HG03103 (cell line): ENCODE measurements around the gene INPP5A.

Experiments
- ATAC-seq: cut with Tn5 transposase; IDR thresholded peaks from one replicate; pipeline ENCODE4 v1.9.1; 2021; ENCODE audit warnings: low read depth; ENCODE audit not compliant: unreplicated experiment

INPP5A gene

DNA sequence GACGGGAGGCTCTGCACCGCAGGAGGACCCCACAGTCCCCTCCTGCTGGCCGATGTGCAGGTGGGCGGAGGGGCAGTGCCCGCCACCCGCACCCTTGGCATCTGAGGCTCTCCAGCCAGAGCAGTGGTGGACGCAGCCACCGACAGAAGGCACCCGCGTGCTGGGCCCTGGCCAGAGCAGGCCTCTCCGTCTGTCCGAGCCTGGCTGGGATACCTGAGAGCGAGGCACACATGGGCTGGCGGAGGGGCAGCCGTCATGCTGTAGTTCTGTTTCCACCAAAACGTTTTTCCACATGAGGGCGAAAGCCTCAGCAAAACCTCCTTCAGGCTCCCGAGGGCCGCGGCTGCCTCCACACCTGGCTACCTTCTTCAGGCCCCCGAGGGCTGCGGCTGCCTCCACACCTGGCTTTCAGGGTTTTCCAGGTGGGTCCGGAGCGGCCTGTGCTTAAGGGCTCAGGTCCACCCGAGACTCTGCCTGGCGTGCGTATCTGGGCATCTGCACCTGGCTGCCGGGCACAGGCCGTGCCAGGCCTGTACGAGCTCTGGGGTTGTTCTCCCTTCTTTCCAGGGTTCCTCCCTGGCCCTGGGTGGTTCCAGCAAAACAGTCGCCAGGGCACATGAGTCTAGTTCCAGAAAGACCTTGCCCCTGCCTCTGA lies 115.5 kb downstream of the INPP5A start:
- ATAC-seq: no peak

GRCh38 chr10:132653721-132654120 lies 116.1 kb downstream of the INPP5A start:
- no peak for ATAC-seq

DNA sequence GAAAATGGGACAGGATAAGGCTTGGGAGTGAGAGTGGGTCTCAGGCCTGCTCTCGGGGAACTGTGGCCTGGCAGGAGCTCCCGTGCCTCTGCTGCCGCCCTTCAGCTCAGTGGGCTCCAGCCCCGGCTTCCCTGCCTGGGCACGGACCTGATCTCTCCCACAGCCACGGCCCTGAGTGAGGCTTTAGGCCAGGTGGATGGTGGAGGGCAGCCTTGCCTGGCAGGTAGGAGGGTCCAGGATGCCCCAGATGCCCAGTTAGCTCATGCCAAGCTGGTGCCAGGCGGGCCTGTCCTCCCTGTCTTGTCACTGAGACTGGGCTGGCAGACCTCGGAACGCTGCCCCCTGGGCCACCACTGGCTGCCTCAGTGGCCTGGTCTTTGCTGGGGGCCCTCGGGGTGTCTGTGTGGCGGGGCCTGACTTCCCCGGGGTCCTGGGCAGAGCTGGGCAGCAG lies 116.6 kb downstream of the INPP5A start:
- ATAC-seq: no peak

- ATAC-seq: no peak
Measured at GRCh38 chr10:132654708-132655661, 117.4 kb downstream of the INPP5A start.

- ATAC-seq: no peak
Measured at GRCh38 chr10:132655735-132656134, 118.1 kb downstream of the INPP5A start.

- ATAC-seq: no peak
Measured at GRCh38 chr10:132656283-132657126, 118.9 kb downstream of the INPP5A start.

GRCh38 chr10:132657127-132657706 lies 119.6 kb downstream of the INPP5A start:
- ATAC-seq: no peak

- ATAC-seq: no peak
Measured at GRCh38 chr10:132657748-132658147, 120.2 kb downstream of the INPP5A start.

- ATAC-seq: no peak
Measured at GRCh38 chr10:132658546-132659205, 121.1 kb downstream of the INPP5A start.

DNA sequence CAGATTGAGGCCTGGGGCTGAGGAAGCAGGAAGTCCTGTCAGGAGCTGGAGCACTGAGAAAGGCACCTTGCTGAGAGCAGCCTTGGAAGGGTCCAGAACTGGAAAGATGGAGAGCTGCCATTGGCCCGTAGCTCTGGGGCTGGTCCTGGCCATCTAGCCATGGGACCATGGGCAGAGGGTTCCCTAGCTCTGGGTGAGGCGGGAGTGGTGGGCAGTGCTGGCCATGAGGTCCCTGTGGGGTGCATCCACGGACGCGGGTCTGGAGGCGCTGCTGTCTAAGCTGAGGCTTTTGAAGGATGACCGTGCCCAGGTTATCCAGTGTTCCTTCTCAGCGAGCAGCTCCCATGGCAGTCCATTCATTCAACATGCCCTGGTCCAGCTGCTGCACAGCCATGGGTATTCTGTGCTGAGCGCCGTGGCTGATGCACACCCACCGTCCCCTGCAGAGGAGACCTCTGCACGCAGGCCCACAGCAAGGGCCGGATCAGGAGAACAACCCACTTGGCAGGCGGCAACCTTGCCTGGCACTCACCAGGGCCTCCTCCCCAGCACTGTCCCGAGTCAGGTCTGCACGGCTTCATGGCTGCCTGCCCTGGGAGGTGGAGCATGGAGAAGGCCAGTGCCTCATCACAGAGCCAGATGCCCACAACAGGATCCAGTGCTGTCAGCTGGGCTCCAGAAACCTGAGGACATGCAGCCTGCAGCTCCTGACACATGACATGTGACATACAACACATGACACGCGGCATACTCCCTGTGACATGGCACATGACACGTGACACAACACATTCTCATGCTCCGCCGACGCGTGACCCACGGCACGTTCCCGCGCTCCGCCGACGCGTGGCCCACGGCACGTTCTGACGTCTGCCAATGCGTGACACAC lies 121.9 kb downstream of the INPP5A start:
- ATAC-seq: no peak

- ATAC-seq: no peak
Measured at GRCh38 chr10:132660385-132660784, 122.8 kb downstream of the INPP5A start.

DNA sequence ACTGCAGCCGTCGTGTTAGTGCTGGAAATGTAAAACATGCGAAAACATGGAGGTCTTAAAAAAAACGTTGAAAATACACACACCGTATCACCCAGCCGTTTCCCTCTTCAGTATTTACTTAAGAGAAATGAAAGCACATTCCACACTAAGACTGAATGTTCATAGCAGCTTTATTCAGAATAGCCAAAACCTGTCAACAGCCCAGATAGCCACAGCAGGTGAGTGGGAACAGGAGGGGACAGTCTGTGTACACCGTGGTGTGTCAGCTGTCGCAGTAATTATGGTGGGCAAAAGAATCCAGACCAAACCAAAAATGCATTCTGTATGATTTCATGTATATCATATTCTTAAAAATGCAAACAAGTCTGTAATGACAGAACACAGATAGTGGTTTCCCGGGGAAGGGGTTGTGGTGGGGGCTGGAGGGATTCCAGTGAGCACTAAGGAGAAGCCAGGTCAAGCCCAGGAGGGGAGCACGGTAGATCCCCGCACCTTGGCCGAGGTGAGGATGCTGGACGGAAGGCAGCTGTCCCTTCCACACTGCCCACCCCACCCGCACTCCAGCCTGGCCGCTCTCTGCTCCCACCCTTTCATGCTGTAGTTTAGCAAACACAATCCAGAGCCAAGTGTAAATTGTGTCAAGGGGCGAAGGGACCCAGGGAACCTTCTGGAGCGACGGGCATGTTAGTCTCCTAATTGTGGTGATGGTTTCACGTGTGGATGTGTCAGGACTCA lies 124.8 kb downstream of the INPP5A start:
- ATAC-seq: no peak

GRCh38 chr10:132663666-132664365 lies 126.2 kb downstream of the INPP5A start:
- ATAC-seq: no peak

DNA sequence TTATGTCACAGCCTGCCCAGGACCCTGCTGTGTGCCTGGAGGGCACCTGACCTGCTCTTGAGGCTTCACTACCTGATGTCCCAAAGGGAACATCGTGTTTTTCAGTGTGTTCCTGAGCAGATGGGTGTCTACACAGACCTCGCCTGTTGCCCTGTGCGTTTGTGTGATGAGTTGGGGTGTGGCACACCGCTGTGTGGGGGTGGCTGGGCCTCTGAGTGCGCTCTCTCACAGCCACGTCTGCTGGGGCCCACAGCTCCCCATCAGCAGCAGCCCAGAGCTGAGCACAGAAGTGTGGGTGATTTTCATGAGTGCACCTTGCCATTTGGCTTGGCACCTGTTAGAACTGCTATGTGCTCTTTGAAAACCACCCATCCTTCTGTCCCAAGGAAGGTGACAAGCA lies 126.8 kb downstream of the INPP5A start:
- ATAC-seq: no peak

GRCh38 chr10:132664883-132665282 lies 127.3 kb downstream of the INPP5A start:
- no peak for ATAC-seq

DNA sequence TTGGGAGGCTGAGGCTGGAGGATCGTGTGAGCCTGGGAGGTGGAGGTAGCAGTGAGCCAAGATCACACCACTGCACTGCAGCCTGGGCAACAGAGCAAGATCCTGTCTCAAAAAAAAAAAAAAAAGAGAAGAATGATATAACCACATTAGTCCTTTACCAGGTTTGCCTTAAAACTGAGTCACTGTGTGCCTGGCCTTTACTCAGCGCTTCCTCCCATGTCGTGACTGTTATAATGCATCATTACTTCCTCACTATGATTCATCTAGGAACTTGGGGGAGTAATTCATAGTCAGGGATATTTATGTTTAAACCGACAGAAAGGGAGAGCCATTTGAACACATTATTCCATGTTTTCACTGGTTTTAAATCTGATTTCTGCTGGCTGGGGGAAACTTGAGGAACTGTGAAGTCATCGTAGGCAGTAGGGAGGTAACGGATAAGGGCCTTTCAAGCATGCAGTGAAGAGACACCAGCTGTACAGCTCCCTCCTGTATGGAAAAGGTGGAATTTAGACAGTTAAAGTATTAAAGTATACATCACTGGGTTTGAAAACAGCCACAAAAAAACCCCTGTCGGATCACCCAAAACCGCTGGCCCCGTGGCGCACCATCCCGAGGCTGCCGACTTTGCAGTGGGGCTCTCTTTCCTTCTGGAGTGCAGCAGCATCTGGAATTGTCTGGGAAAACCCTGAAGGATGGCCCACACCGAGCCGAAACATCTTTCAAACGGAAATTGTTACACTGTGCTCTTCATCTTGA lies 128.5 kb downstream of the INPP5A start:
- no peak for ATAC-seq
